ENCODE data around the gene SLC51A. TPM values are rescaled to one million over a fixed set of nuclear protein-coding genes. Genes with fewer than 3 reads are reported as not detected.
"Not testable (repeated sequence)": the region's sequence is repeated elsewhere in the genome, so short reads cannot be mapped to it uniquely, and the experiment has no call there.

Gene SLC51A
- not detected for polyA plus RNA-seq (2013, experiment 1 of 4)
- 0.53 TPM for polyA plus RNA-seq (2013, experiment 2 of 4)
- not detected for polyA plus RNA-seq (2013, experiment 3 of 4)
- 0.49 TPM for polyA plus RNA-seq (2013, experiment 4 of 4)

DNA sequence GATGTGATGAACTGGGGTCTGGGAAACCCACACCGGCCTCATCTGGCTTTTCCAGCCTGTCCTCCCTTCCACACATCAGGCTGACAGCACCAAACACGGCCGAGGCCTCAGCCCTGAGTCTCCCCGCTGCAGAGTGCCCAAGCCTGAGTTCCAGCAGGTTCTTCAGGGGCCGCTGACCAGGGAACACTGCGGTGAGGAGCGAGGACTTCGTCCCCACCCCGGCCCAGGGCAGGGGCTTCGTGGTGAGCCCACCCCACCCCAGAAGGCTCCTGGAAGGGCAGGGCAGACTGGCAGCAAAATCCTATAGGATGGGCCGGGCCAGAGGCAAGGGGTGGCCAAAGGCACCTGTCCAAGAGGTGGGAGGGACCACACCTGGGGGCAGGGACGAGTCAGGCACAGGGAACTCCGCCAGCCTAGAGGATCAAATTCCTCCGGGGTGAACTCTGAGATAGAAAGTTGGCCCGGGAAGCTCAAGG is at the start of gene SLC51A:
Gene SLC51A (plus strand): TSS at position 446 of the 476 bp plus-strand sequence. CDS start 179 bp downstream, outside the sequence.
- 64 to 70% methylated on average over 15 of the region's 15 CpGs for WGBS, 2 experiments
- Histone ChIP-seq H3K27ac (ENCODE audit: insufficient read depth, low read depth, low read length, poor library complexity, severe bottlenecking) (no peak within 1 kb of the TSS), H3K4me3 (ENCODE audit: insufficient read depth, low read depth, low read length) (no peak within 1 kb of the TSS), H3K4me1 (ENCODE audit: control insufficient read depth, insufficient read depth, low read length) (peaks cover 16% of the 10 kb centered on the region), H3K36me3 (ENCODE audit: control insufficient read depth, insufficient read depth, low read length) (no peaks in the 10 kb centered on the region), H3K9me3 (ENCODE audit: control insufficient read depth, low read length) (no peaks in the 10 kb centered on the region), H3K27me3 (ENCODE audit: control insufficient read depth, insufficient read depth, low read length, poor library complexity, severe bottlenecking) (peaks cover 5% of the 10 kb centered on the region)

GRCh38 chr3:196166741-196167140 is 49.6 kb upstream of the SLC51A start:
- Histone ChIP-seq H3K36me3 (ENCODE audit: control insufficient read depth, insufficient read depth, low read length) (no peaks in the 10 kb centered on the region), H3K4me1 (ENCODE audit: control insufficient read depth, insufficient read depth, low read length) (no peaks in the 10 kb centered on the region), H3K4me3 (ENCODE audit: insufficient read depth, low read depth, low read length) (no peak overlapping the region), H3K27me3 (ENCODE audit: control insufficient read depth, insufficient read depth, low read length, poor library complexity, severe bottlenecking) (no peaks in the 10 kb centered on the region), H3K9me3 (ENCODE audit: control insufficient read depth, low read length) (no peaks in the 10 kb centered on the region), H3K27ac (ENCODE audit: insufficient read depth, low read depth, low read length, poor library complexity, severe bottlenecking) (no peak overlapping the region)
- 95 to 97% methylated on average over 7 of the region's 7 CpGs for WGBS, 2 experiments

GRCh38 chr3:196168808-196169391 is 47.4 kb upstream of the SLC51A start:
- H3K27me3 ChIP-seq (ENCODE audit: control insufficient read depth, insufficient read depth, low read length, poor library complexity, severe bottlenecking): no peaks in the 10 kb centered on the region
- no peaks in the 10 kb centered on the region for H3K36me3 ChIP-seq (ENCODE audit: control insufficient read depth, insufficient read depth, low read length)
- H3K27ac ChIP-seq (ENCODE audit: insufficient read depth, low read depth, low read length, poor library complexity, severe bottlenecking): no peak overlapping the region
- WGBS, 2 experiments: 87 to 89% methylated on average over 6 of the region's 6 CpGs
- no peak overlapping the region for H3K4me3 ChIP-seq (ENCODE audit: insufficient read depth, low read depth, low read length)
- H3K4me1 ChIP-seq (ENCODE audit: control insufficient read depth, insufficient read depth, low read length): no peaks in the 10 kb centered on the region
- no peaks in the 10 kb centered on the region for H3K9me3 ChIP-seq (ENCODE audit: control insufficient read depth, low read length)

GRCh38 chr3:196169836-196170240 is 46.5 kb upstream of the SLC51A start:
- Histone ChIP-seq H3K9me3 (ENCODE audit: control insufficient read depth, low read length) (no peaks in the 10 kb centered on the region), H3K27ac (ENCODE audit: insufficient read depth, low read depth, low read length, poor library complexity, severe bottlenecking) (no peak overlapping the region), H3K27me3 (ENCODE audit: control insufficient read depth, insufficient read depth, low read length, poor library complexity, severe bottlenecking) (no peaks in the 10 kb centered on the region), H3K36me3 (ENCODE audit: control insufficient read depth, insufficient read depth, low read length) (no peaks in the 10 kb centered on the region), H3K4me1 (ENCODE audit: control insufficient read depth, insufficient read depth, low read length) (no peaks in the 10 kb centered on the region), H3K4me3 (ENCODE audit: insufficient read depth, low read depth, low read length) (no peak overlapping the region)
- WGBS, 2 experiments: 95 to 96% methylated on average over 5 of the region's 5 CpGs

DNA sequence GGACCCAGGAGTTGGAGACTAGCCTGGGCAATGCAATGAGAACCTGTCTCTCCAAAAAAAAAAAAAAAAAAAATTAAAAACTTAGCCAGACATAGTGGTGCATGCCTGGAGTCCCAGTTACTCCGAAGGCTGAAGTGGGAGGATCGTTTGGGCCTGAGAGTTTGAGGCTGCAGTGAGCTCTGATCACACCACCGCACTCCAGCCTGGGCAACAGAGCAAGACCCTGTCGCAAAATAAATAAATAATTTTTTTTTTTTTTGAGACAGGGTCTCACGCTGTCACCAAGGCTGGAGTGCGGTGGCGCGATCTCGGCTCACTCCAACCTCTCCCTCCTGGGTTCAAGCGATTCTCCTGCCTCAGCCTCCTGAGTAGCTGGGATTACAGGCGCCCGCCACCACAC is 46.0 kb upstream of the SLC51A start:
- H3K36me3 ChIP-seq (ENCODE audit: control insufficient read depth, insufficient read depth, low read length); H3K9me3 ChIP-seq (ENCODE audit: control insufficient read depth, low read length); H3K27me3 ChIP-seq (ENCODE audit: control insufficient read depth, insufficient read depth, low read length, poor library complexity, severe bottlenecking); H3K4me3 ChIP-seq (ENCODE audit: insufficient read depth, low read depth, low read length); H3K27ac ChIP-seq (ENCODE audit: insufficient read depth, low read depth, low read length, poor library complexity, severe bottlenecking); H3K4me1 ChIP-seq (ENCODE audit: control insufficient read depth, insufficient read depth, low read length): not testable (repeated sequence)
- 95 to 97% methylated on average over 12 of the region's 12 CpGs for WGBS, 2 experiments

GRCh38 chr3:196174652-196175051 is 41.7 kb upstream of the SLC51A start:
- peaks cover 4% of the 10 kb centered on the region for H3K4me1 ChIP-seq (ENCODE audit: control insufficient read depth, insufficient read depth, low read length)
- WGBS, 2 experiments: 89 to 96% methylated on average over 3 of the region's 3 CpGs
- no peaks in the 10 kb centered on the region for H3K9me3 ChIP-seq (ENCODE audit: control insufficient read depth, low read length)
- H3K4me3 ChIP-seq (ENCODE audit: insufficient read depth, low read depth, low read length): no peak overlapping the region
- no peak overlapping the region for H3K27ac ChIP-seq (ENCODE audit: insufficient read depth, low read depth, low read length, poor library complexity, severe bottlenecking)
- H3K36me3 ChIP-seq (ENCODE audit: control insufficient read depth, insufficient read depth, low read length): no peaks in the 10 kb centered on the region
- H3K27me3 ChIP-seq (ENCODE audit: control insufficient read depth, insufficient read depth, low read length, poor library complexity, severe bottlenecking): no peaks in the 10 kb centered on the region

GRCh38 chr3:196175116-196175625 is 41.2 kb upstream of the SLC51A start:
- no peak overlapping the region for H3K27ac ChIP-seq (ENCODE audit: insufficient read depth, low read depth, low read length, poor library complexity, severe bottlenecking)
- H3K9me3 ChIP-seq (ENCODE audit: control insufficient read depth, low read length): no peaks in the 10 kb centered on the region

DNA sequence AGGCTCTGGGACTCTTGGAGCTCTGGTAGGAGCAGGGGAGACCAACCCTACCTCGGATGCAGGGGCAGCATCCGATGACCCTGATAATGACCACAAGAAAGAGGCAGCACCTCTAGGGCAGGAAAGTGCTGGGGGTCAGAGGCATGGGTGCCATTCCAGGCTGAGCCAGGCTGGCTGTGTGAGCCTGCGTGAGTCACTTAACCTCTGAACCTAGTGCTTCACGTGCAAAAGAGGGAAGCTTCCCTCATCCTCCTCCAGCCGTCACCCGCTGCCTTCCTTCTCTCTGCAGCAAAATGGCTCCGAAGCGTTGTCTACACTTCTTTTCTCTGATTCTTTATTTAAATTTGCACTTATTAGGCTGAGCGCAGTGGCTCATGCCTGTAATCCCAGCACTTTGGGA is 40.6 kb upstream of the SLC51A start:
- no peaks in the 10 kb centered on the region for H3K36me3 ChIP-seq (ENCODE audit: control insufficient read depth, insufficient read depth, low read length)
- H3K4me1 ChIP-seq (ENCODE audit: control insufficient read depth, insufficient read depth, low read length): peaks cover 7% of the 10 kb centered on the region
- H3K9me3 ChIP-seq (ENCODE audit: control insufficient read depth, low read length): no peaks in the 10 kb centered on the region
- WGBS, 2 experiments: 78 to 79% methylated on average over 9 of the region's 9 CpGs
- no peak overlapping the region for H3K4me3 ChIP-seq (ENCODE audit: insufficient read depth, low read depth, low read length)
- H3K27ac ChIP-seq (ENCODE audit: insufficient read depth, low read depth, low read length, poor library complexity, severe bottlenecking): no peak overlapping the region
- H3K27me3 ChIP-seq (ENCODE audit: control insufficient read depth, insufficient read depth, low read length, poor library complexity, severe bottlenecking): no peaks in the 10 kb centered on the region

More at GRCh38 chr3:196175116-196175625, 41.2 kb upstream of the SLC51A start:
- 82 to 83% methylated on average over 19 of the region's 19 CpGs for WGBS, 2 experiments
- Histone ChIP-seq H3K27me3 (ENCODE audit: control insufficient read depth, insufficient read depth, low read length, poor library complexity, severe bottlenecking) (no peaks in the 10 kb centered on the region), H3K4me3 (ENCODE audit: insufficient read depth, low read depth, low read length) (no peak overlapping the region), H3K4me1 (ENCODE audit: control insufficient read depth, insufficient read depth, low read length) (peaks cover 7% of the 10 kb centered on the region), H3K36me3 (ENCODE audit: control insufficient read depth, insufficient read depth, low read length) (no peaks in the 10 kb centered on the region)

GRCh38 chr3:196177567-196177966 is 38.8 kb upstream of the SLC51A start:
- H3K4me1 ChIP-seq (ENCODE audit: control insufficient read depth, insufficient read depth, low read length): peaks cover 7% of the 10 kb centered on the region
- H3K36me3 ChIP-seq (ENCODE audit: control insufficient read depth, insufficient read depth, low read length): no peaks in the 10 kb centered on the region

GRCh38 chr3:196177967-196178366 is 38.4 kb upstream of the SLC51A start:
- no peak overlapping the region for H3K4me3 ChIP-seq (ENCODE audit: insufficient read depth, low read depth, low read length)
- 88 to 89% methylated on average over 4 of the region's 4 CpGs for WGBS, 2 experiments
- H3K27ac ChIP-seq (ENCODE audit: insufficient read depth, low read depth, low read length, poor library complexity, severe bottlenecking): no peak overlapping the region
- no peaks in the 10 kb centered on the region for H3K27me3 ChIP-seq (ENCODE audit: control insufficient read depth, insufficient read depth, low read length, poor library complexity, severe bottlenecking)
- no peaks in the 10 kb centered on the region for H3K36me3 ChIP-seq (ENCODE audit: control insufficient read depth, insufficient read depth, low read length)
- peaks cover 7% of the 10 kb centered on the region for H3K4me1 ChIP-seq (ENCODE audit: control insufficient read depth, insufficient read depth, low read length)
- H3K9me3 ChIP-seq (ENCODE audit: control insufficient read depth, low read length): no peaks in the 10 kb centered on the region

More at GRCh38 chr3:196177567-196177966, 38.8 kb upstream of the SLC51A start:
- 82 to 83% methylated on average over 15 to 16 of the region's 16 CpGs for WGBS, 2 experiments
- Histone ChIP-seq H3K4me3 (ENCODE audit: insufficient read depth, low read depth, low read length) (no peak overlapping the region), H3K9me3 (ENCODE audit: control insufficient read depth, low read length) (no peaks in the 10 kb centered on the region), H3K27ac (ENCODE audit: insufficient read depth, low read depth, low read length, poor library complexity, severe bottlenecking) (no peak overlapping the region), H3K27me3 (ENCODE audit: control insufficient read depth, insufficient read depth, low read length, poor library complexity, severe bottlenecking) (no peaks in the 10 kb centered on the region)
